GM11168 (cell line): ENCODE results near the gene NSMCE1.

Experiments used
- in situ Hi-C: fragments of 300-500 bp; cut with MboI; formaldehyde crosslinking; loops from one replicate; pipeline ENCODE4 v1.12.0; 2022; ENCODE audit warnings: low sequenced_read_pairs; ENCODE audit not compliant: unreplicated experiment

Gene NSMCE1

GRCh38 chr16:27268376-27269299 lies at the start of gene NSMCE1:
Gene NSMCE1 (minus strand): TSS chr16:27268772. CDS start chr16:27257570, 11,202 bp downstream.
- in situ Hi-C loops, result no loop called here

- in situ Hi-C loops, result no loop called here
Observed at GRCh38 chr16:27317738-27318391, 49.3 kb upstream of the NSMCE1 start.

GRCh38 chr16:27317320-27317719 lies 48.7 kb upstream of the NSMCE1 start:
- in situ Hi-C loops, result no loop called here

- in situ Hi-C loops, result no loop called here
Observed at GRCh38 chr16:27316038-27316680, 47.6 kb upstream of the NSMCE1 start.

GRCh38 chr16:27315333-27316037 lies 46.9 kb upstream of the NSMCE1 start:
- in situ Hi-C loops, result no loop called here

- in situ Hi-C loops, result no loop called here
Observed at GRCh38 chr16:27314986-27315332, 46.4 kb upstream of the NSMCE1 start.

- in situ Hi-C loops, result no loop called here
Observed at GRCh38 chr16:27314161-27314723, 45.7 kb upstream of the NSMCE1 start.

- in situ Hi-C loops, result no loop called here
Observed at GRCh38 chr16:27313422-27314160, 45.0 kb upstream of the NSMCE1 start, which contains the start of gene IL4R. Gene IL4R (plus strand): TSS chr16:27313974. CDS start chr16:27340204, 26,230 bp downstream.

- in situ Hi-C loops, result no loop called here
Observed at GRCh38 chr16:27312580-27313421, 44.2 kb upstream of the NSMCE1 start.

GRCh38 chr16:27311897-27312303 lies 43.3 kb upstream of the NSMCE1 start:
- in situ Hi-C loops, result no loop called here

GRCh38 chr16:27311448-27311830 lies 42.9 kb upstream of the NSMCE1 start:
- in situ Hi-C loops, result no loop called here

GRCh38 chr16:27310576-27311447 lies 42.2 kb upstream of the NSMCE1 start:
- in situ Hi-C loops, result no loop called here

GRCh38 chr16:27308792-27309191 lies 40.2 kb upstream of the NSMCE1 start:
- in situ Hi-C loops, result no loop called here

- in situ Hi-C loops, result no loop called here
Observed at GRCh38 chr16:27305839-27306442, 37.4 kb upstream of the NSMCE1 start.

GRCh38 chr16:27304881-27305745 lies 36.5 kb upstream of the NSMCE1 start:
- in situ Hi-C loops, result no loop called here

- in situ Hi-C loops, result no loop called here
Observed at GRCh38 chr16:27304102-27304501, 35.5 kb upstream of the NSMCE1 start.
